KMS-11 (cell line): Measurements from ENCODE around the gene TSPAN5.
"Not testable (repeated sequence)": the region's sequence is repeated elsewhere in the genome, so short reads cannot be mapped to it uniquely, and the experiment has no call there.

Experiments used
- H2AFZ ChIP-seq: fragments of 200-600 bp; sonication (generic); 2 replicates; pipeline ENCODE4 v1.6.1; 2016; ENCODE audit warnings: antibody characterized with exemption, mixed run types, low read depth
- H3K27ac ChIP-seq: fragments of 200-600 bp; sonication (generic); 2 replicates; pipeline ENCODE4 v1.6.1; 2016; ENCODE audit warnings: mild to moderate bottlenecking, mixed run types
- H3K27me3 ChIP-seq: fragments of 200-600 bp; sonication (generic); 2 replicates; pipeline ENCODE4 v1.6.1; 2017; ENCODE audit warnings: mild to moderate bottlenecking, low read depth, mixed run types, moderate library complexity; ENCODE audit not compliant: insufficient read depth
- H3K36me3 ChIP-seq: fragments of 200-600 bp; sonication (generic); 2 replicates; pipeline ENCODE4 v1.6.1; 2017; ENCODE audit warnings: mild to moderate bottlenecking, mixed run types; ENCODE audit not compliant: insufficient read depth
- H3K4me1 ChIP-seq: fragments of 200-600 bp; sonication (generic); 2 replicates; pipeline ENCODE4 v1.6.1; 2016; ENCODE audit warnings: mild to moderate bottlenecking, low read depth, mixed run types; ENCODE audit not compliant: poor library complexity, severe bottlenecking
- H3K4me2 ChIP-seq: fragments of 200-600 bp; sonication (generic); 2 replicates; pipeline ENCODE4 v1.7.0; 2016; ENCODE audit warnings: mild to moderate bottlenecking, mixed run types
- H3K4me3 ChIP-seq: fragments of 200-600 bp; sonication (generic); IDR thresholded peaks from 2 replicates; pipeline ENCODE4 v1.6.1; 2017; ENCODE audit warnings: low read depth, low read length, mixed read lengths; ENCODE audit not compliant: insufficient read depth
- H3K79me2 ChIP-seq: fragments of 200-600 bp; sonication (generic); 2 replicates; pipeline ENCODE4 v1.6.1; 2016; ENCODE audit warnings: low read depth, mixed run types; ENCODE audit not compliant: insufficient read depth
- H3K9ac ChIP-seq: fragments of 200-600 bp; sonication (generic); 2 replicates; pipeline ENCODE4 v1.6.1; 2016; ENCODE audit warnings: mild to moderate bottlenecking, mixed run types
- H4K20me1 ChIP-seq: fragments of 200-600 bp; sonication (generic); 2 replicates; pipeline ENCODE4 v1.6.1; 2016; ENCODE audit warnings: mild to moderate bottlenecking, mixed run types; ENCODE audit not compliant: insufficient read depth
- TF ChIP-seq, protein P1 (sequence below): fragments of 200-600 bp; sonication (generic); conservative IDR thresholded peaks from 2 replicates; pipeline ENCODE4 v1.6.1; 2017; ENCODE audit warnings: low read depth, mild to moderate bottlenecking, antibody characterized with exemption, low read length, moderate library complexity, mixed read lengths

TSPAN5 gene

DNA sequence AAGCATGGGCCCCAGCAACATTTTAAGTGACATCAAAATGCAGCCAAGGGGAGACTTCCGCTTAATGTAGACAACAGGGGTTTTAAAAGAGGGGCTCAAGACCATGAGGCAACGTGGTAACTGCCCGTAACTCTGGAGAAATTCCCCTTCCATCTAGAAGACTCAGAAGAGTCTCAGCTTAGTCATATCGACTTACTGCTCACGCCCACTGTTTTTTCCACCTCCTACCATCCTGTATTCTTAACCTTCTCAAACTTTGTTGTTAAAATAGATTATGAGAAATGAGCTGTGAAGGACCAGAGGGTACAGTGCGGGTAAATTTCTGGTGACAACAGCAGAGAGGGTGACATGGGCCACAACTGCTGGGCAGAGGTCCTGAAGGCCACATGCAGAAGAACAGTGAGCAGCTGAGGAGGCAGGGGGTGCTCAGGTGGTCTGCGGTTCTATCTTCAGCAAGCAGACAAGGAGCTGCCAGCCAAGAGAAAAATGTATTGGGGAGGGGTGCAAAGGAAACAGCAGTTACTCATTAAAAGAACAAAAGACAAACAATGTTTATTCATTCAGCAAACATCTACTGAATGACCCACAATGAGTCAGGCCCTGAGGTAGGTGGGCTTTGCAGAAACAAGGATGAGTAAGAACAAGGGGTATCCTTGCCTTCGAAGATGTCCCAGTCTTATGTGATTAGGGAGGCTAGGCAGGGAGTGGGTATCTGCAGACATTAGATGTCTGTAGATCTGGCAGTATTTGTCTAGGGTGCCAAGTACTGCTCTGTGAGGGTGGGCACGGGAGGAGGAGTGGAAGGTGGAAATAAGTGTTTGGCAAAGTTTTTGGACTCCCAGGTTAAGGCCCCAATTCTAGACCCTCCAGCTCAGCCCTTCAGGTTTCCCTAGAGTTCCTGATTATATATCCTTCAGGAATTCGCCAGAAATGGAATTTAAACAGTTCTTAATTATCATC lies 175.3 kb downstream of the TSPAN5 start:
- H2AFZ ChIP-seq, result no peak overlapping the region
- H3K4me3 ChIP-seq, result no peak overlapping the region
- H4K20me1 ChIP-seq, result no peaks in the 10 kb centered on the region
- H3K4me1 ChIP-seq, result no peaks in the 10 kb centered on the region
- no peaks in the 10 kb centered on the region for H3K27me3 ChIP-seq
- no peaks in the 10 kb centered on the region for H3K36me3 ChIP-seq
- no peaks in the 10 kb centered on the region for H3K79me2 ChIP-seq
- no peak overlapping the region for H3K9ac ChIP-seq
- H3K27ac ChIP-seq, result no peak overlapping the region
- TF ChIP-seq, protein P1, sequence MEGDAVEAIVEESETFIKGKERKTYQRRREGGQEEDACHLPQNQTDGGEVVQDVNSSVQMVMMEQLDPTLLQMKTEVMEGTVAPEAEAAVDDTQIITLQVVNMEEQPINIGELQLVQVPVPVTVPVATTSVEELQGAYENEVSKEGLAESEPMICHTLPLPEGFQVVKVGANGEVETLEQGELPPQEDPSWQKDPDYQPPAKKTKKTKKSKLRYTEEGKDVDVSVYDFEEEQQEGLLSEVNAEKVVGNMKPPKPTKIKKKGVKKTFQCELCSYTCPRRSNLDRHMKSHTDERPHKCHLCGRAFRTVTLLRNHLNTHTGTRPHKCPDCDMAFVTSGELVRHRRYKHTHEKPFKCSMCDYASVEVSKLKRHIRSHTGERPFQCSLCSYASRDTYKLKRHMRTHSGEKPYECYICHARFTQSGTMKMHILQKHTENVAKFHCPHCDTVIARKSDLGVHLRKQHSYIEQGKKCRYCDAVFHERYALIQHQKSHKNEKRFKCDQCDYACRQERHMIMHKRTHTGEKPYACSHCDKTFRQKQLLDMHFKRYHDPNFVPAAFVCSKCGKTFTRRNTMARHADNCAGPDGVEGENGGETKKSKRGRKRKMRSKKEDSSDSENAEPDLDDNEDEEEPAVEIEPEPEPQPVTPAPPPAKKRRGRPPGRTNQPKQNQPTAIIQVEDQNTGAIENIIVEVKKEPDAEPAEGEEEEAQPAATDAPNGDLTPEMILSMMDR, result no peak
- H3K4me2 ChIP-seq, result no peak overlapping the region

DNA sequence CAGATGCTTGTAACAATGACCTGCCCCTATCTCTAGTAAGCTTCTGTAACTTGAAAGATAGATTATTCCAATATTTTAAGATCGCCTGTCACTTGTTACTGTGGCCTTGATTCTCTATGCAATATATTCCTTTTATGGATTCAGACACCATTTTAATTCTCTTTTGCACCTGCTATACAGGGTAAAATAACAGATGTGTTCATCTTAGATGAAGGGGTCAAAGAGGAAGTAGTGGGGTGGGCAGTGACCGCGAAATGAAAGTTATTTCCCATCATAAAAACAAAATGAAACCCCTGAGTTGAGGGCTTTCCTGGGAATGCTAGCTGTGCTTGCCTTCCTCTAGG lies 175.9 kb downstream of the TSPAN5 start:
- Histone ChIP-seq H3K9ac (no peak overlapping the region), H3K27ac (no peak overlapping the region), H3K79me2 (no peaks in the 10 kb centered on the region), H3K4me2 (no peak overlapping the region), H3K36me3 (no peaks in the 10 kb centered on the region), H2AFZ (no peak overlapping the region), H3K4me3 (no peak overlapping the region), H4K20me1 (no peaks in the 10 kb centered on the region), H3K27me3 (no peaks in the 10 kb centered on the region), H3K4me1 (no peaks in the 10 kb centered on the region)
- TF ChIP-seq, protein P1, result no peak

DNA sequence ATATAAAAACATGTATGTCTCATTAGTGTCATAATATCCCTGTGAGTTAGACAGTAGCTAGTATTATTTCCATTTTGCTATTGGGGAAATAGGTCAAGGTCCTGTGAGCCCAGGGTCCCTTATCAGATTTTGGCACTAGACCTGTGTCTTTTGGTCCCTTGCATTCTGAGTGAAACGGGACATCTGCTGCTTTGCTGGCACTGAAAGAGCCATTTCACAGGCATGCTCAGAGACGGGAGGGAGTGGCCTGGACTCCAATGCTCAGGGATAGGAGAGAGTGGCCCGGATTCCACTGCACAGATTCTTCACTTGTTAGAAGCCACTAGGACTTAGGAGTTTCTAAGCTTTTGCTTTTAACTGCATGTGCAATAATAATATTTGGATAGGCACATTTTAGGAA lies 177.2 kb downstream of the TSPAN5 start:
- no peak overlapping the region for H3K27ac ChIP-seq
- no peaks in the 10 kb centered on the region for H3K79me2 ChIP-seq
- no peak overlapping the region for H3K9ac ChIP-seq
- H3K4me2 ChIP-seq, result no peak overlapping the region
- H2AFZ ChIP-seq, result no peak overlapping the region
- H4K20me1 ChIP-seq, result no peaks in the 10 kb centered on the region
- H3K4me1 ChIP-seq, result no peaks in the 10 kb centered on the region
- no peak overlapping the region for H3K4me3 ChIP-seq
- no peaks in the 10 kb centered on the region for H3K27me3 ChIP-seq
- no peaks in the 10 kb centered on the region for H3K36me3 ChIP-seq
- TF ChIP-seq, protein P1, result no peak

DNA sequence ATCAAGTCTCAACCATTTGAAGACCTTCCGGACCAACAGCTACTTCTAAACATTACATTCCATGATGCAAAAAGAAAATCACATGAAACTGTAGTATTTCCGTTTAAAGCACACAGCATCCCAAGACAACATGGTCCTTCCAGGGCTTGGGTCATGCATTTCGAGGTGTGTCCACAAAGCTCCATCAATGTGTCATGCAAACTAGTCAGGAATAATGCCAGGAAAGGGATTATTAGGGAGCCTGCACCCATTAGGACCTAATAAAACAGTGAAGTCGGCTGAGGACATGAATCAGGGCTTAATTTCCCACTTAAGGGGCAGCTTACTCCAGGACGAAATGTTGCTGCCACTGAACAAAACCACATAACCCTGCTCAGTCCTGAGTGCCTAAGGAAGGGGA lies 177.9 kb downstream of the TSPAN5 start:
- no peak overlapping the region for H3K9ac ChIP-seq
- H3K27ac ChIP-seq, result no peak overlapping the region
- no peak overlapping the region for H3K4me3 ChIP-seq
- no peaks in the 10 kb centered on the region for H3K27me3 ChIP-seq
- H3K4me1 ChIP-seq, result no peaks in the 10 kb centered on the region
- no peak overlapping the region for H3K4me2 ChIP-seq
- no peaks in the 10 kb centered on the region for H4K20me1 ChIP-seq
- H2AFZ ChIP-seq, result no peak overlapping the region
- H3K36me3 ChIP-seq, result no peaks in the 10 kb centered on the region
- TF ChIP-seq, protein P1, result no peak
- no peaks in the 10 kb centered on the region for H3K79me2 ChIP-seq

DNA sequence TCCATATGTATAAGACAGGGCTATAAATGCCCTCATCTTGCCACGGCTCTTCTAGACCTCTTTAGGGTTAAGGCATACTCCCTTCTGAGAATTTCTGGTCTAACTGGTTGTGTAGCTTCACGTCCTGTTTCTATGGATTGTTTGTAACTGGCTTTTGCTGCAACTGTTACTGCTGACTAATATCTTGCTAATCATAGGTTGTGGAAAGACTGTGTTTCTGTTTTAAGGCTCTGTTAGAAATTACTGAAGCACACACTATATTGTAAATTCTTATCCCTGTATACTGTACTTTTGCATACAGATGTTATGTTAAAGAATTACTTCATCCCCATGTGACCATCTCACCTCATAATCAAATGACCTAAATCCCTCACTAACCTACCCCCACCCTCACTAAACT lies 178.8 kb downstream of the TSPAN5 start:
- H3K36me3 ChIP-seq, H3K4me2 ChIP-seq, H3K9ac ChIP-seq, H3K79me2 ChIP-seq, H2AFZ ChIP-seq, H4K20me1 ChIP-seq, H3K27ac ChIP-seq, H3K27me3 ChIP-seq, H3K4me3 ChIP-seq, H3K4me1 ChIP-seq: not testable (repeated sequence)
